GM19397 (cell line): ENCODE data around the gene SLC25A47.
A peak's percentile ranks its signal among the peaks of the same experiment; 100 is the strongest.
"Not testable (repeated sequence)": the region's sequence is repeated elsewhere in the genome, so short reads cannot be mapped to it uniquely, and the experiment has no call there.

Experiments
- ATAC-seq: cut with Tn5 transposase; IDR thresholded peaks from one replicate; pipeline ENCODE4 v1.9.1; 2021; ENCODE audit warnings: mild to moderate bottlenecking, moderate library complexity; ENCODE audit not compliant: unreplicated experiment

The SLC25A47 gene

GRCh38 chr14:100289916-100290606 is 33.1 kb upstream of the SLC25A47 start:
- ATAC-seq: no peak

GRCh38 chr14:100290607-100291304 is 32.4 kb upstream of the SLC25A47 start:
- no peak for ATAC-seq

DNA sequence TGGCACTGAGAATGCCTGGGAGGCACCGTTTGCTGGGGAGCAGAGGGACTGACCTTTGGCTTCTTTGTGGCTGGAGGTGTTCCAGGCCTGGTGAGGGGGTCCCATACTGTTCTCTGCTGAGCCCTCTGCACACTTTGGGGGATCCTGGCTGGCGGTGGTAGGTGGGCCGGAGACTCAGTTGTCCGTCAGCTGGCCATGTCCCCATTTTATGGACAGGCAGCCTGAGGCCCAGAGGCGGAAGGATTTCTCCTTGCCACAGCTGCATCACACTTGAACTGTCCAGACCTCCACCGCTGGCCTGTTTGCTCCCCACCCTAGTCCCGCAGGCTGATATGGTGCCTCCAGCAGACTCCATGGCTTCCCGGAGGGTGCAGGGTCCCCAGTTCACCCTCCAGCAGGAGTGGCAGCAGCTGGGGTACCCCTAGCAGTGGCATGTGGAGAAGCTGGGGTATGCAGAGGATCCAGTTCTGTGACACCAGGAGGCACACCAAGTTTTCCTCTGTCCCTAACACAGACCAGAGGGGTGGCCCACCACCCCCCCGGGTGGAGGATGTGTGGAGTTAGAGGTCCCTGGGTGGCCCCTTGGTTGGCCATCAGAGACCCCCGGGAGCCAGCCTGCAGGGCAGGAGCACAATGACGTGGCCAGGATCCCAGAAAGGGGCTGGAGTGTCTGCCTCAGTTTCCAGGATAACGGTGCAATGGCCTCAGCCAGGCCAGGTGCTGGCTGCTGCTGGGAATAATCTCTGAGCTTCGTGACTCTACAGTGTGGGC is 31.6 kb upstream of the SLC25A47 start:
- ATAC-seq: no peak

GRCh38 chr14:100292301-100292775 is 30.8 kb upstream of the SLC25A47 start:
- ATAC-seq: no peak

- ATAC-seq: no peak
These were observed 30.2 kb upstream of the SLC25A47 start for GRCh38 chr14:100292776-100293461.

DNA sequence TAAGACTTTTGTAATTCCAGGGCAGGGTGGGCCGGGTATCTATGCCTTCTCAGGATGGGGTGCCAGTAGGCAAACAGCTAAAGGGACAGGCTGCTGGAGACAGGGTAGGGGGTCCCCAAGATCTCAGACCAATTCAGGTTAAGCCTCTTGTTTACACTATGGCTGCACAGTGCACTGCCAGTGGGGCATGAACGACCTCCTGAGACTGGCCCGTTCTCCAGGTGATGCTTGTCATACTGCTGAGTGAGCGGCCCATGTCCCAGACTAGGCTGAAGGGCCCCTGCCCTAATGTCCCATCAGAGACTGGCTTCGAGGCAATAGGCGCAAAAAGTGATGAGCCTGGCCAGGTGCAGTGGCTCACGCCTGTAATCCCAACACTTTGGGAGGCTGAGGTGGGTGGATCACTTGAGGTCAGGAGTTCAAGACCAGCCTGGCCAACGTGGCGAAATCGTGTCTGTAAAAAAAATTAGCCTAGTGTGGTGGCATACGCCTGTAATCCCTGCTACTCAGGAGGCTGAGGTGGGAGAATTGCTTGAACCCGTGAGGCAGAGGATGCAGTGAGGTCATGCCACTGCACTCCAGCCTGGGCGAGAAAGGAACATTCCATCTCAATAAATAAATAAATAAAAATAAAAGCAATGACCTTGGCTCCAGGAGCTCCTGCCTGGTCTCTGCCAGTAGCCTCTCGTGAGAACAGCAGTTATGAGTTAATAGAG is 29.5 kb upstream of the SLC25A47 start:
- ATAC-seq: no peak

DNA sequence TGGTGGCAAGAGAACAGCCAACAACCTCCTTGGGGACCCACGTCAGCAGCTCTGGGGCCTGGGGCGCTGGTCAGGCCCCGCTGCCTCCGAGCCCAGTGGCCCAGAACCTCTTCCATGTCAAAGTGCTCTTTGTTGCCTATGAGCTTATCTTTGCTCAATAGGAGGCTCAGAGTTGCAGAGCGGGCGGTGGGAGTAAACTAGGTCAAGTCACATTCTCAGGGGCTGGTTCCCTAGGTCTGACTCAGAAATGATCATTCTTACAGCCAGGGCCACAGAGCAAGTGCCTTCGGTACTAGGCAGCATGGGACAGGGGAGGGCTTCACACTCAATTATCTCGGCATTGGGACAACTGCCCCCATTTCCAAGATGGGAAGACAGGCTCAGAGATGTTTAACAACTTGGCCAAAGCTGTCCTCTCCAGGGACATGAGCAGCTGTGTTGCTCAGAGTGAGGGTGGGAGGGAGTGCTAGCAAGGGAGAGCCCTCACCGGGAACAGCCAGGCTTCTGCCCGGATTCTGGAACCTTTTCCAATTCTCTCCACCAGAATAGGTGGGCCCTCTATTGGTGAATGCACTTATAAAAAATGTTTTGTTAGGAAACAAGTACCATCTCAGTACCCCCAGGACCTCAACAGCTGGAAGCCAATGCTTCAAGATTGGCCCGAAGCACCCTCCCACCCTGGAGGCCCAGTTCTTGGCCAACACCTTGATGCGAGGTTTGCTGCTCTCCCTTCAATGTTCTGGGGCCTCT is 28.8 kb upstream of the SLC25A47 start:
- ATAC-seq: no peak

DNA sequence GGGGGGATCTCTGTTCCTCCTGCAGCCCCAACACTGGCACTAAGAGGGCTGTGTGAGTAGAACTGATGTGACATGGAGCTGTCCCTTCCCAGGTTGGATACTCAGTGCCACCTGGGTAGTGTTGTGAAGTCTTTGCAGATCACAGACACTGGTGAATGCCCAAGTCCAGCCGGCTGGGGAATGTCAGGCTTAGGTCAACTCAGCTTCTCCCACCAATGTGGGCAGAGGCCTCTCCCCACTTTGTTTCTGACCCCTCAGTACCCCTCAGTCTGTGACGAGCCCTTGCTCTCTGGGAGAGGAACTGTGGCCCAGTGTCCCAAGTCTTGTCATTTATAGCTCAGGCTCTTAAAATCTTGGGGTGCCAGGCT is 28.2 kb upstream of the SLC25A47 start:
- ATAC-seq: no peak

DNA sequence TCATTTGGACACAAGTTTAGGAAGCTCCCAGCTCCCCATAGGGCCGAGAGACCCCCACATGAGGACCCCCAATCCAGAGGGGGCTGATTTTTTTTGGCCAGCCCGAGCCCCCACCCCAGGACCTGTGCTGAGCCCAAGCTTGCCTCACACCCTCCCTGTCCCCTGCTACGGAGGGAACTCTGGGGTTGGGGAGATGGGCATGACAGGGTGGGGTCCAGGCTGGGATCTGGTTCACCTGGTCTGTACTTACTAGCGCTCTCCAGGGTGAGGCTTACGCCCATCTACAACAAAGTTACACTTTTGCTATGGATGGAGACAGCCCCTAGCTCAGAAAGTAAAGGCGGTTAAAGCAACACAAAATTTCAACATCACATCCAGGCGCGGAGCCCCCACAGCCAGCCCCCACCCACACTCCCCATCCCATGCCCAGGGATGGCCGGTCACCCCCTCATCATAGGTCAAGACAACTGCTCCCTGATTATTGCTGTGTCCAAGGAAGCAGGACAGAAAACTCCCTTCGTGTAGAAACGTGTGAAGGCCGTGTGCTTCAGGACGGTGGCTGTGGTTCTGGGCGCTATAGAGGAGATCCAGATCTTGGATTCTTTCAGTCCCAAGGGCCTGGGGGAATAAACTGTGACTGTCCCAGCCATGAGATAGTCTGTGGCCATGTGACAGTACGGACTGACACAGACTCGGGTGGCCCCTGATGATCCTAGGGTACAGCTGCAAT is 27.6 kb upstream of the SLC25A47 start:
- ATAC-seq: no peak

DNA sequence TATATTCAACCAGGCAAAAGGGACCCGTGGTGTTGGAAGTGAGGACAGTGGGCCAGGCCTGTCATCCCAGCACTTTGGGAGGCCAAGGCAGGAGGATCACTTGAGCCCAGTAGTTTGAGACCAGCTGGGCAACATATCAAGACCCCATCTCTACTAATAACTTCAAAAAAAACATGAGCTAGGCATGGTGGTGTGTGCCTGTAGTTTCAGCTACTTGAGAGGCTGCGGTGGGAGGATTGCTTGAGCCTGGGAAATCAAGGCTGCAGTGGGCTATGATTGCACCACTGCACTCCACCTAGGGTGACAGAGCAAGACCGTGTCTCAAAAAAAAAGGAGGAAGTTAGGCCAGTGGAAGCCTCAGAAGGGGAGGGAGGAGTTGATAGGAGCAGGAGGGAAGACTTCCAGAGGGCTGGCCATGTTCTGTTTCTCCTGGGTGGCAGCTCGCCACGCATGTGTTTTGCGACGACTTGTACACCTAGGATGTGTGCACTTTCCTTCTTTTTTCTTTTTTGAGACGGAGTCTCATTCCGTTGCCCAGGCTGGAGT is 27.0 kb upstream of the SLC25A47 start:
- no peak for ATAC-seq

- not testable (repeated sequence) for ATAC-seq
These were observed 26.4 kb upstream of the SLC25A47 start for GRCh38 chr14:100296729-100297128.

DNA sequence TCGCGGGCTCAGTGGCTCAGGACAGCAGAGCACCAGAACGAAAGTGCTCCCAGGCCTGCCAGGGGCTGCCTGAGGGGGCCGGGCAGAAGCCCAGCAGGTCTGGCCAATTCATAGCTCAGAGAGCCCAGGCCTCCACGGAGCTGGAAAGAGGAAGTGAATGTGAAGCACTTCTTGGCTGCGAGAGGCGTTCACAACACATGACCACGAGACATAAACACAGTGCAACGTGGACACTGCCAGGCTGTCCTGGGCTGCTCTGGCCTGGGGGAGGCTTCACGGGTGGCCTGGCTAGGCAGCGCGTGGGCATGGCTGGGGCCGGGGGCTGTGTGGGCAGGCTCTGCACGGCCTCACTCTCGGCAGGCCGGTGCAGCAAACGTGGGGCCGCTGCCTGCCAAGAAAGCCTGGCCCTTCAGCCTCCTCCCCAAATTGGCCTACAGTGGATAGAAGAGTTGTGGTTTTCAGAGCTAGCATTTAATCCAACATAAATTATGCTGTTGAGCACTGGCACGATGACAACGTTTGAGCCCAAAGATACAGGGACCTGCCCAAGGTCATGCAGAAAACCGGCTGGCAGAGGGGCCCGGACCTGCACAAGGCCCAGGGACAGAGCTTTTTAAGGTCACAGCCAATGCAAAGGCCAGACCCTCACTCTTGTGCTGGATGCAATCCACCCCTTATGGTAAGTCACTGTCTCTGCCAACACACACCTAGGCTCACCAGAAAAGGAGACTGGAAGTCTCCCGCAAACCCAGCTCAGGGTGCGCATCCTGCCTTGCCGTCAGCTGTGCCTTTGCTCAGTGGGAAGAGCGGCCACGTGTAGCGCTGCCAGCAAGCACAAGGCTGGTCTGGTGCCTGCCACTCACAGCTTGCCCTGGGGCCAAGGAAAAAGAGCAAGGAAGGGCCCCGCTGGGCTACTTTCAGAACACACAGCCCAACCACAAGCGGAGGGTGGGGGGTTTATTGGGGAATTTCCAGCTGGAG is 25.5 kb upstream of the SLC25A47 start:
- ATAC-seq: peak; percentile 69

DNA sequence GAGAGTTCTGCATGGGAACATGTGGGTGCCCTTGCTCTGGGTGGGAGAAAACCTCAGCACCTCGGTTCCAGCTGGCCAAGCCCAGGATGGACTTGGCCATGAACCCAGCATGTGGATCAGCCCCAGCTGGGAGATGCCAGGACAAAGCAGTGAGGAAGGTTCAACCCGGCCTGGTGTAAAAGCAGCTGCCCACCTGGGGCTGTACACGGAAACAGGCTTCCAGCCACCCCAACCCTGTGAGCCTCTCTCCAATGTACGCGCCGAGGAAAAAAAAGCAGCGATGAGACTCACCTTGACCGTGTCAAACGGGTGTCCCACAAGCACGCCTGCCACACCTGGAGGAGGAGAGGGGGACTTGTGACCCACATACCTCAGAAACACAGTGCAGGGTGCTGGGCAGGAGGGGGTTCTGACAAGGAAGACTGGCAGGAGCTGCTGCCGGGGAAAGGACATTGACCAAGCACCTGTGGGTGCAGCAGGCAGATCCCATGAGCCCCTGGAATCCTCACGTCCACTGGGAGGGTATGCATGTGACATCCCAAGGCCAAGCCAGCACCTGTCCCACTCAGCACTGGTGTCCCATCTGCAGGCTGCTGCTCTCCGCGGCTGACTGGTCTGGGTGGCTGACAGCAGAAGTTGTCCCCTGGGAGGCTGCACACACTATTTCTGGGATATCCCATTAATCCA is 24.4 kb upstream of the SLC25A47 start:
- no peak for ATAC-seq

- ATAC-seq: no peak
These were observed 23.9 kb upstream of the SLC25A47 start for GRCh38 chr14:100299238-100299560.

- no peak for ATAC-seq
These were observed 20.5 kb upstream of the SLC25A47 start for GRCh38 chr14:100302616-100303015.

GRCh38 chr14:100303179-100303578 is 20.0 kb upstream of the SLC25A47 start:
- no peak for ATAC-seq

DNA sequence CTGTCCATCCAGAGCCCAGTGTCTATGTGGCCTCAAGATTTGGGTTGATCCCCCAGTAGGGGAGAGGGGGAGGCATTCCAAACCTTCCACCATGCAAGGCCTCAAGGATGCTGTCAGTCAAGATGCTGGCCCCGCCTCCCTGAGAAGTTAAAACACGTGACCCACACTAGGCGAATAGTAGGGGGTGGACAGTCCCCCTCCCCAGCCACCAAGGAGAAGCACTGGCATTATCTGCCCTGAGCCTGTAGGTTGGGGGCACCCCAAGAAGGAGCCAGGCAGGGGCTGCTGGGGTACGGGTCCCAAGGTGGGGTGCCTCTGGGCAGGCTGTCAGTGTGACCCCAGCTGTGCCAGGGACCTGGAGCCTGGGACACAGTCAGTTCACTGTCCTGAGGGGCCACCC is 19.2 kb upstream of the SLC25A47 start:
- no peak for ATAC-seq
